Skeletal muscle tissue (tissue), 4 donors: ENCODE results near the gene LDAH. TPM values are rescaled to one million over a fixed set of nuclear protein-coding genes. Genes with fewer than 3 reads are reported as not detected.

Experiments
- H3K27ac ChIP-seq: one replicate; pipeline ENCODE4 v1.7.0; 2013; ENCODE audit warnings: mild to moderate bottlenecking, low read depth, low read length, inconsistent platforms
- H3K27me3 ChIP-seq, 3 donors: one replicate each; pipeline ENCODE4 v1.7.0; 2013; ENCODE audit warnings: low read length in 3 of 3; ENCODE audit not compliant: control insufficient read depth in 3 of 3, insufficient read depth in 3 of 3
- H3K36me3 ChIP-seq, 3 donors: one replicate each; pipeline ENCODE4 v1.7.0; 2013; ENCODE audit warnings: low read length in 3 of 3; ENCODE audit not compliant: control insufficient read depth in 3 of 3, insufficient read depth in 3 of 3
- H3K4me1 ChIP-seq, 3 donors: one replicate each; pipeline ENCODE4 v1.7.0; 2013; ENCODE audit warnings: low read length in 3 of 3, mild to moderate bottlenecking in 3 of 3; ENCODE audit not compliant: control insufficient read depth in 3 of 3, insufficient read depth in 3 of 3
- H3K4me3 ChIP-seq, 3 donors: one replicate each; pipeline ENCODE4 v1.7.0; 2013; ENCODE audit warnings: low read length in 3 of 3
- H3K9ac ChIP-seq, 3 donors: one replicate each; pipeline ENCODE4 v1.7.0; 2013; ENCODE audit warnings: low read length in 3 of 3, mild to moderate bottlenecking in 3 of 3, moderate library complexity in 2 of 3, low read depth in 1 of 3
- H3K9me3 ChIP-seq, 3 donors: one replicate each; pipeline ENCODE4 v1.7.0; 2013; ENCODE audit warnings: low read length in 3 of 3; ENCODE audit not compliant: control insufficient read depth in 3 of 3
- total RNA-seq: library from RNA; depleted of rRNA; stranded (reverse); fragments of >200 nt; gene quantifications from one replicate; pipeline ENCODE4 v1.2.3, GENCODE V29; 2014
- donor health status: Osteomylitis.

LDAH gene
- total RNA-seq, 1 donor from 2014 or later, result 6.3 TPM

- no peak overlapping the region for H3K27ac ChIP-seq
- peaks cover 3 to 20% (median 14%) of the 10 kb centered on the region in 3 donors for H3K4me1 ChIP-seq
- H3K9ac ChIP-seq, result peak overlapping the region in 1 of 3 donors; percentile 25
- no peaks in the 10 kb centered on the region for H3K36me3 ChIP-seq
- no peaks in the 10 kb centered on the region for H3K9me3 ChIP-seq
- peaks cover 80 to 86% (median 81%) of the 10 kb centered on the region in 3 donors for H3K27me3 ChIP-seq
- peak overlapping the region; percentile 38 to 49 (median 45) for H3K4me3 ChIP-seq
These were observed 157.5 kb downstream of the LDAH start for GRCh38 chr2:20665243-20666004.

- no peaks in the 10 kb centered on the region for H3K36me3 ChIP-seq
- no peak overlapping the region for H3K27ac ChIP-seq
- no peak overlapping the region for H3K4me3 ChIP-seq
- H3K27me3 ChIP-seq, result peaks cover 74 to 81% (median 75%) of the 10 kb centered on the region in 3 donors
- H3K9ac ChIP-seq, result no peak overlapping the region
- no peaks in the 10 kb centered on the region for H3K9me3 ChIP-seq
- H3K4me1 ChIP-seq, result peaks cover 3 to 20% (median 14%) of the 10 kb centered on the region in 3 donors
These were observed 158.3 kb downstream of the LDAH start for GRCh38 chr2:20664431-20665242.

GRCh38 chr2:20664071-20664390 is 158.9 kb downstream of the LDAH start:
- H3K27me3 ChIP-seq, result peaks cover 68 to 78% (median 69%) of the 10 kb centered on the region in 3 donors
- H3K9ac ChIP-seq, result no peak overlapping the region
- no peaks in the 10 kb centered on the region for H3K36me3 ChIP-seq
- H3K27ac ChIP-seq, result no peak overlapping the region
- H3K9me3 ChIP-seq, result no peaks in the 10 kb centered on the region
- H3K4me3 ChIP-seq, result no peak overlapping the region
- peaks cover 3 to 20% (median 14%) of the 10 kb centered on the region in 3 donors for H3K4me1 ChIP-seq

- no peak overlapping the region for H3K9ac ChIP-seq
- H3K27me3 ChIP-seq, result peaks cover 62 to 72% (median 63%) of the 10 kb centered on the region in 3 donors
- H3K4me3 ChIP-seq, result no peak overlapping the region
These were observed 159.5 kb downstream of the LDAH start for GRCh38 chr2:20663196-20664070.

GRCh38 chr2:20662308-20662937 is 160.5 kb downstream of the LDAH start:
- Histone ChIP-seq H3K9me3 (no peaks in the 10 kb centered on the region), H3K27ac (no peak overlapping the region), H3K4me1 (peaks cover 3 to 16% (median 13%) of the 10 kb centered on the region in 3 donors), H3K27me3 (peaks cover 53 to 62% (median 53%) of the 10 kb centered on the region in 3 donors), H3K4me3 (no peak overlapping the region), H3K36me3 (no peaks in the 10 kb centered on the region), H3K9ac (no peak overlapping the region)

More at GRCh38 chr2:20663196-20664070, 159.5 kb downstream of the LDAH start:
- Histone ChIP-seq H3K4me1 (peaks cover 3 to 20% (median 14%) of the 10 kb centered on the region in 3 donors), H3K36me3 (no peaks in the 10 kb centered on the region), H3K27ac (no peak overlapping the region), H3K9me3 (no peaks in the 10 kb centered on the region)

GRCh38 chr2:20661421-20662307 is 161.2 kb downstream of the LDAH start:
- Histone ChIP-seq H3K27me3 (peaks cover 52 to 59% (median 54%) of the 10 kb centered on the region in 3 donors), H3K9me3 (no peaks in the 10 kb centered on the region), H3K9ac (no peak overlapping the region), H3K4me1 (peaks cover 3 to 15% (median 13%) of the 10 kb centered on the region in 3 donors), H3K27ac (no peak overlapping the region), H3K36me3 (no peaks in the 10 kb centered on the region), H3K4me3 (no peak overlapping the region)

GRCh38 chr2:20660506-20661420 is 162.1 kb downstream of the LDAH start:
- Histone ChIP-seq H3K4me3 (no peak overlapping the region), H3K36me3 (no peaks in the 10 kb centered on the region), H3K9ac (no peak overlapping the region), H3K9me3 (no peaks in the 10 kb centered on the region), H3K27ac (no peak overlapping the region), H3K4me1 (peaks cover 3 to 7% (median 6%) of the 10 kb centered on the region in 3 donors), H3K27me3 (peaks cover 43 to 51% (median 50%) of the 10 kb centered on the region in 3 donors)

GRCh38 chr2:20657522-20658235 is 165.2 kb downstream of the LDAH start:
- Histone ChIP-seq H3K27ac (no peak overlapping the region), H3K27me3 (peaks cover 14 to 21% (median 20%) of the 10 kb centered on the region in 3 donors), H3K9me3 (no peaks in the 10 kb centered on the region), H3K36me3 (no peaks in the 10 kb centered on the region), H3K4me3 (no peak overlapping the region), H3K9ac (no peak overlapping the region), H3K4me1 (no peaks in the 10 kb centered on the region)
